ENCODE results near the gene ARHGAP20.

ARHGAP20 gene, protein sequence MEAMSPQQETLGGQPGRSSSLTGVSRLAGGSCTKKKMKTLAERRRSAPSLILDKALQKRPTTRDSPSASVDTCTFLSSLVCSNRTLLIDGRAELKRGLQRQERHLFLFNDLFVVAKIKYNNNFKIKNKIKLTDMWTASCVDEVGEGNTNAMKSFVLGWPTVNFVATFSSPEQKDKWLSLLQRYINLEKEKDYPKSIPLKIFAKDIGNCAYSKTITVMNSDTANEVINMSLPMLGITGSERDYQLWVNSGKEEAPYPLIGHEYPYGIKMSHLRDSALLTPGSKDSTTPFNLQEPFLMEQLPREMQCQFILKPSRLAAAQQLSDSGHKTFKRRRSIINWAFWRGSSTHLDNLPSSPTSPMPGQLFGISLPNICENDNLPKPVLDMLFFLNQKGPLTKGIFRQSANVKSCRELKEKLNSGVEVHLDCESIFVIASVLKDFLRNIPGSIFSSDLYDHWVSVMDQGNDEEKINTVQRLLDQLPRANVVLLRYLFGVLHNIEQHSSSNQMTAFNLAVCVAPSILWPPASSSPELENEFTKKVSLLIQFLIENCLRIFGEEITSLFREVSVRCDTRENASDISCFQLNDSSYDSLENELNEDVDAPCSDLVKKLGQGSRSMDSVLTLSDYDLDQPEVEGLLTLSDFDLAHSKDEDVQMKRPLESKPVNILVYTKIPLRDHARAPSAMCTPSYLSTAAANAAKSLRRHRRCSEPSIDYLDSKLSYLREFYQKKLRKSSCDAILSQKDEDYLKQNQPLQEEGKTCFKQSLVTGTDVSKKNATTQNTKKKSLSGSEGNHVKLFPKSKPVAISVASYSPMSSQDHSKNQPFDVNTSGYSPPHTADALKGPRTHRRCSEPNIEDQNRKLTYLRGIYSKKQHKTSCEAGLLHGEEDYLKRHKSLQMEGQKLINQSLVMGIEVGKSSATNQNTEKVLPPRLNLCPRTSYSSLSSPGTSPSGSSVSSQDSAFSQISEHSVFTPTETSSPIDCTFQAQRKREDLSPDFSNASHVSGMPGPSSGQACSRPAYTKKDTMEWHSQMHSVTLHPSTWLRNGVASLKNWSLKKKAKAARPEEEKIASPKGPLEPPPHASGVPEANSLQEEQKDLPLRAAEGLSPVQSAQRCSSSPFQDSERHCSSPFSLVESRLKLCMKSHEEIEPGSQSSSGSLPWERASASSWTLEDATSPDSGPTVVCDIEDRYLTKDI

DNA sequence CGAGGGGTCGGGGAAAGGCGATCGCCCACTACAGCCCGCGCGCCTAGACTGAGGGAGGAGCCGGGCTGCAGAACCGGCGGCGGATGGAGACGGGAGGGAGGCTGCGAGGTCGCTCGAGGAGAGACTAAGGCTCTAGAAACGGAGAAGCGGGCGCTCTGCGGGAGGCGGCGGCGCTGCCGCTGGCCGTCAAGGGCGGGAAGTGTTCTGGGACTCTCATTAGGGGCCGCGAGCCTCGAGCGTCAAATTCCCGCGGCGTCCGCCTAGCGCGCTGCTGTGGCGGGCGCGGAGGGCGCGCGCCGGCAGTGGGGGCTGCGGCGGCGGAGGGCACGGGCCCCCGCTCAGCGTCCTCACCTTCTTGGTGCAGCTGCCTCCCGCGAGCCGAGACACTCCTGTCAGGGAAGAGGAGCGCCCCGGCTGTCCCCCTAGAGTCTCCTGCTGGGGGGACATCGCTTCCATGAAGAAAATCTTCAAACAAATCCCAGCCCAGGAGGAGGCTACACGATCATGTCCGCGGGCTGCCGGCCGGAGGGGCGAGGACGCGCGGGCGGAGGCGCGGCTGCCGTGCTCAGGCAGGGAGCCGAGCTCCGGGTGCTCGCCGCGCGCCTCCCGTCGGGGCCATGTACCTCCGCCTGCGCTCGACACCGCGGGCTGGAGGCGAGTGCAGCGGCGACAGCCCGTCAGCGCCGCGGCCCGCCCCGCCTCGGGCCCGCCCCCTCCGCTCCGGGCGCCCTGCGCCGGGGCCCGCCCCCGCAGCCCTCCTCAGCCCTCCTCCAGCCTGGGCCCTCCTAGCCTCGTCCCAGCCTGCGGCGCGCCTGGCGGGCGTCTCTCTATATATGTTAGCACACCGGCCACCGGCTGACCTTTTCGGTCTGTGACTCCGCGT, at the start of gene ARHGAP20:
ARHGAP20 (minus strand) TSS at position 662 of the 883 bp plus-strand sequence; CDS start at position 456, 206 bp downstream.
- peak; percentile 59 for DNase-seq (ENCODE audit: low read depth)

DNA sequence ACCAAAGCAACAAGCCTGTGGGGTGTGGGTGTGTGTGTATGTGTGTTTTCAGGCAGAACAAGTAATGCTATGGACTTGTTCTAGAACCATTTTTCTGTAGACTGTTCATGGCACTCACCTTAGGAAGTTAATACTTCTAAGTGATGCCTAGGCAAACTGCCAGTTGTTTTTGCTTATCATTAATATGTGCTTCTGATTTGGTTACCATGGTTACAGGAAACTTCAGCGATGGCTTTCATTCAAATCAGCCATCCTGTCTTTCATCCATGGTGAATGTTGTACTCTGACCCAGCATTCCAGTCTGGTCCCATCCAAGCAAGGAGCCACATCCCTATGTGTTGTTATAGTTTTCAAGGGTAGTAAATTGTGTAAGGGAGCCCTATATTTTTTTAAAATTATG, 49.8 kb upstream of the ARHGAP20 start:
- no peak for DNase-seq (ENCODE audit: low read depth)

DNA sequence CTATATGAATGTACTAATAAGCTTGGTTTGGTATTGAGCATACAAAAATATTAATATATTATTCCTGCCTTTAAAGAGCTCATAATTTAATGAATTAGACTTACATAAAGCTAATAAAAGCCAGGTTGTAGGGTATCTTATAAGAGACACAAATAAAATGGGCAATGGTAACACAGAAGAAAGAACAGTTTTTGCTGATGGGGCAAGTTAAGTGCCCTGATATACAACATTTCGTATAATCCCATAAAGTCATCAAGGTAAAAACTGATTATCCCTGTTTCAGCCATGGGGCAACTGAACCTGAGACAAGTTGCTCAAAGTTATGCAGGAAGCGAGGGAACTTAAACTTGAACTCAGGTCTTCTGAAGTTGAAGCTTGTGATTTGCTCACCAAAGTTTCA, 48.9 kb upstream of the ARHGAP20 start:
- DNase-seq (ENCODE audit: low read depth): no peak

DNA sequence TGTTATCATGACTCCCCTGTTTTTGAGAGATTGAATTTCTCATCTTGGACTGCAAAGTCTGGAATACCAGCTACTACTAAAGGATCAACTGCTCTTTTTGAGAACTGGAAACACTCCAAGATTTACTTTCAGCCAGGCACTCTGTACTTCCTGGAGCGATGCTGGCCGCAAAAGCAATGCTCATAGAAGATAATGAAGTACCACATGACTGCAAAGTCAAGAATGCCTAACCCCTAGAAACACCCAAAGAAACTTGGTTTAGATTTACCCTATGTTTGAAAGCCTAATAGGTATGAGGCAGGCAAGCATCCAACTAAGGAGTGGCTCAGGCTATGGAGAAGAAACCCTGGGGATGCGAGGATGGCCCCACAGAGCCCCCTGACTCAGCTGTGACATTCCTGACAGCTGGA, 47.7 kb upstream of the ARHGAP20 start:
- peak; percentile 72 for DNase-seq (ENCODE audit: low read depth)

DNA sequence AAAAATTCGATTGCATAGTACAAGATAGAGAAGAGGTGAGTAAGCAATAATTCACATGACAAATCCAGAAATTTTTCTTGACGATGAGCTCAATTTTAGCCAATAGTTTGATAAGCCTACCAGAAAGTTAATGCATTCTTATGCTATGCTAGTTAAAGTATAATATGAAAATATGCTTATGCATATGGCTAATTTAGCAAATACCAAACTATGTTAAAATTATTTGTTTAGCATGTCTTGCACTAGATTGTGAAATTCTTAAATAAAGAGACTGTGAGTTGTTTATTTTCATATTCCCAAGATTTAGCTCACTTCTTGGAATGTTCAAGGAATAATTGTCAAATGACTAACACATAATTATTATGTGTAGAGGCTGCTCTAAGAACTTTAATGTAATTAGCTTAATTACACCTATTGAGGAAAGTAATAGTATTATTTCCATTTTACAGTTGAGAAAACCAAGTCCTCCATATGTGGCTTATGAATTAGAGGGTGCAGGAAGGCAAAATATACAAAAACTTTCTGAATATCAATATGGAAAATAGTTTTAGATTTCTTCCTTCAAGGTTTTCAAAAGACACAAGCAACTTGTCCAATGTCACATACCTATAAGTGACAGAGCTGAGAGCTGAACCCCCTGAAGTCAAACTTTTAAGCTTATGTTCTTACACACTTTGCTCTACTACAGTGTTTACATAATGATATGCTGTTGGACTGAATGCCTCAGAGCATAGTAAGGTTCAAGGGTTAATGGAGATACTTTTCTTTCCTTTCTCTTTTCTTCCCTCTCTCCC, 45.9 kb upstream of the ARHGAP20 start:
- DNase-seq (ENCODE audit: low read depth): peak; percentile 34

DNA sequence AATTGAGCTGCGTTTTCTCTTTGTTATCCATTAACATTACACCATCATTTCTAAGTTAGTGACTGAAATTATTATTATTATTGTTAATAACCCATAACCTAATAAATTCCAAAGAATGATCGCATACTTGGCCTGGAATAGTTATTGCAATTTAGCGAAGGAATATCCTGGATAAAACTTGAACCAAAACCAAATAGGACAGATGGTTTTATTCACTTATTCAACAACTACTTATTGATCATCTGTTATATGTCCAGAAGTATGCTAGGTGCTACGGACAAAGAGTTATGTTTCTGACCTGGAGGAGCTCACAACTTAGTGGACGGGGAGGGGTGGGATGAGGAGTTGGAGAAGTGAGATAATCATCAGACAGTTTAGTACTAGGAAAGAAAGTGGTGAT, 44.8 kb upstream of the ARHGAP20 start:
- no peak for DNase-seq (ENCODE audit: low read depth)

DNA sequence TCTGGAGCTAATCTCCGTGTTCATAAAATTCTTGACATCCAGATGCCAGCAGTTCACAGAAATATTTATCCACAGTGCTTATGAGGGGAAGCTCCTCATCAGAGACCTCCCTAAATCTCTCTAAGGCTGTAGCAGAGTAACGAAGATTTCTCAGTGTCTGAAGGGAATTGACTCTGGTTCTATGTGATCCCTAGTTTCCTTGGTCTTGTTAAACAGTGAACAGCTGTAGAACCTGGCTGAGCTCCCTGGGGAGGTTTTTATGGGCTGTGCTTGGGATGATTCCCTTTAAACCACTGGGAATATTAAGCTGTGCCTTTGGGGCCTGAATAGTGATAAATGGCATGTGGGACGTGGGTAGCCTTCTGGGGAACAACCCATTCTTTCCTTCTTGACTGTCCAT, 43.7 kb upstream of the ARHGAP20 start:
- DNase-seq (ENCODE audit: low read depth): no peak

DNA sequence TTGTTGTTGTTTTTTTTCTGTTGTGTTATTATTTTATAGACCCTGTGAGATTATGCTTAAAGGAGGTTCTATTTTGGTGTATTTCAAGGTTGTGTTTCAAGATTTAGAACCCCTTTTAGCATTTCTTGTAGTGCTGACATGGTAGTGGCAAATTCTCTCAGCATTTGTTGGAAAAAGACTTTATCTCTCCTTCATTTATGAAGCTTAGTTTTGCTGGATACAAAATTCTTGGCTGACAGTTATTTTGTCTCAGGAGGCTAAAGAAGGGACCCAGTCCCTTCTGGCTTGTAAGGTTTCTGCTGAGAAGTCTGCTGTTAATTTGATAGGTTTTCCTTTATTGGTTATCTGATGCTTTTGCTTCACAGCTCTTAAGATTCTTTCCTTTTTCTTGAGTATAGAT, 40.7 kb upstream of the ARHGAP20 start:
- no peak for DNase-seq (ENCODE audit: low read depth)

DNA sequence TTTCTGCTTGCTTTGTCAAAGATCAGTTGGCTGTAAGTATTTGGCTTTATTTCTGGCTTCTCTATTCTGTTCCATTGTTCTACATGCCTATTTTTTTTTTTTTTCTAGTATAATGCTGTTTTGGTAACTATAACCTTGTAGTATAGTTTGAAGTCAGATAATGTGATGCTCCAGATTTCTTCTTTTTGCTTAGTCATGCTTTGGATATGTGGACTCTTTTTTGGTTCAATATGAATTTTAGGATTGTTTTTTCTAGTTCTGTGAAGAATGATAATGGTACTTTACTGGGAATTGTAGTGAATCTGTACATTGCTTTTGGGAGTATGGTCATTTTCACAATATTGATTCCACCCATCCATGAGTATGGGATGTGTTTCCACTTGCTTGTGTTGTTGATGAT, 37.9 kb upstream of the ARHGAP20 start:
- DNase-seq (ENCODE audit: low read depth): no peak

DNA sequence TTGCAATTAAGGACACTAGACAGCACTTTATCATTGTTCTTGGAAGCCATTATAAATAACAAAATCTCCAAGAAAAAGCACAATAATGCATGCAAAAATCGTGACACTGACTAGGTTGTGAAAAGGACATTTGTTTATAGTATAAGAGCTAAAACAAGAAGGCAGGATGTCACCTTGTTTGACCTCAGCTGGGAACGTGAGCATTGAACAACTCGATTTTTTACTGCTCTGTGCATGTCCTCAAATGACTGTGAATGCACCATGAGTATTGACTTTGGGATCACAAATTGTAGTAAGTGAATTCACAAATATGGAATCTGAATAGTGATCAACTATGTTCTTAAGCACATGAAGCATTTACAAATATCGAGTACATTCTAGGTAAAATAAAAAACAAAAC, 35.3 kb upstream of the ARHGAP20 start:
- no peak for DNase-seq (ENCODE audit: low read depth)

DNA sequence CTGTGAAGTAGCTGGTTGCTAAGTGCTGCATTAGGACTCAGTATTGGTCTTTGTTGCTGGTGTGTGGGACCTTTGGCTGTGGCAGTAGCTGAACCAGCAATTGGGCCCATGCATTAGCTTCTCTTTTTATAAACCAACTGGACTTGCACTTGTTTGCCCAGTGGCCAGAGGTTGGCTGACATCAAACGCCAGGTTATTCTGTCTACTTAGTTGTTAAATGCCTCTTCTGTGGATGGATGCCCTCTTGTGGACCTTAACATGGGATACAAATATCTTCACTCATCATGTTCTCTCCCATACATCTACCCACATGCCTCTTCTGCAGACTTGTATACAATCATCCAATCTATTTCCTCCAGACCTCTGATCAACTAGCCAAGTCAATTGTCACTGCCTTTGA, 26.4 kb upstream of the ARHGAP20 start:
- DNase-seq (ENCODE audit: low read depth): no peak

DNA sequence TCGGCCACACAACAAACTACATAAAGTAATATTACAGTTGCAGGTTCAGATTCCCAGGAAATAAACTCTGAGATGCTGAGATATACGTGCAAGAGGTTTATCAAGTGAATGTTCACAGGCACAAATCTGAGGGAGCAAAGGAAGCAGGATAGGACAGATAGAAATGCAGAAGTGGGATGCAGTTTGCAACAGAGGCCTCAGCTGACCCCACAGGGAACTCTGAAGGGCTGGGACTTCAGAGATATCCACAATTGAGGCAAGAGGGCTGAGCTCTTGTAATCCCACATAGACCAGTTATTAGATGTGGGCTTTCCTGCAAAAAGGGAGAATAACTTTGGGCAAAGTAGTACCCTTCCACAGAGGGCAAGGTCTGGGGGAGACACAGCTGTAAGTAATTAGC, 25.4 kb upstream of the ARHGAP20 start:
- no peak for DNase-seq (ENCODE audit: low read depth)

DNA sequence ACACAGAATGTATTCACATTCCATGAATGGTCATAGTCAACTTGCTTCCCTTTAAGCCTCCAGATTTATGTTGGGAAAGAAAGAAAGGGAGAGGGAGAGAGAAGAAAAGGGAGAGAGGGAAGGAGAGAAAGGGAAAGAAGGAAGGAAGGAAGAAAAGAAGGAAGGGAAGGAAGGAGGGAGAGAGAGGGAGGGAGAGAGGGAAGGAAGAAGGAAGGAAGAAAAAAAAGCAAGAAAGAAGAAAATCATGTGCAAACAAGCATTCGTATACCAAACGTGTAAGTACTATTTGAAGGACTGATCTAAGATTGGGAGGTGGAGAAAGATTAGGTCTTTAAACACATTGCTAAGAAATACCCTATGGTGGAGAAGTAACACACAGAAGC, 23.9 kb upstream of the ARHGAP20 start:
- DNase-seq (ENCODE audit: low read depth): no peak

DNA sequence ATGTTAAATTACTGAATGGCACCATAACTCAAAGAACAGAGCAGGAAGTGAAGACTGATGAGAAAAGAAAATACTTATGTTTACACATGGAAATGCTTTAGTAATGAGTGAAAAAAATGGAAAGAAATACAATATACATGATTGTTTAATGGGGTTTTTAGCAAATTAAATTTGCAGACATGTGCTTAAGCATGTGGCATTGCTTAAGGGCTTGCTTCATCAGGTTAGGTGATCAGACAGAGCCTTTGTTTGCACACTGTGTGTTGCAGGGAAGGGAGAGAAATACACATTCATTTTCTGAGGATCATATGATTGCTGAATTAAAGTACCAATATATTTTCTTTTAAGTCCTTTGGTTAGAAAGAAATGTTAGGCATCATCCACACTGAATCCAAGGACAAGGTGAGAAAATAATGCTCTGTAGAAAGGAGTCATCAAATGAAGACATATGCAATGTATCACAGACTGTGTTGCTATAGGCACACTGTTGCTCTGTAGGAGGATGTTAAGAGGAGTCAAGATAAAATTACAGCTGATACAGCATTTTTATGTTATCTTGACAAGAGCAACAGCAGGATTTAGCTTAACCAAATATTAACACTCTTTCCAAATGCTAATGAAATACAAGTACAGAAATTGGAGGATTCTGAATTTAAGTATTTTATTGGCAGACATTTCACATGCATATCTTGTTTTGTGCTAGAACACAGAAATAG, 23.4 kb upstream of the ARHGAP20 start:
- DNase-seq (ENCODE audit: low read depth): no peak

DNA sequence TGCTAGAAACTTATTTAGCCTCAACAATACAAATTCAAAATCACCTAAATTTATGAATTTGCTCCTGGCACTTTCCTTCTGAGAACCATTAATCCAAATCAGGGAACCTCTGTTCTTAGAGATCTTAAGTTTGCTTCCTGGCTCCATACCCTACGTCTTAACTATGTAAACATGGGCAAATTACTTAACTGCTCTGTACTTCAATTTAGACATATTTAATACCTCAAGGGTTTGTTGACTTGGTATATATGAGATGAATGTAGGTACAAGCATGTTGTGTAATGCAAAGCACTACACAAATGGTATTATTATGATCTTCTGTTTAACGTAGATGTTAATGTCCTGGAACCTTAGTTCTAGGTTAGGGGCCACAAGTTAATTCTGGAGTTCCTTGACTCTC, 22.6 kb upstream of the ARHGAP20 start:
- DNase-seq (ENCODE audit: low read depth): no peak

DNA sequence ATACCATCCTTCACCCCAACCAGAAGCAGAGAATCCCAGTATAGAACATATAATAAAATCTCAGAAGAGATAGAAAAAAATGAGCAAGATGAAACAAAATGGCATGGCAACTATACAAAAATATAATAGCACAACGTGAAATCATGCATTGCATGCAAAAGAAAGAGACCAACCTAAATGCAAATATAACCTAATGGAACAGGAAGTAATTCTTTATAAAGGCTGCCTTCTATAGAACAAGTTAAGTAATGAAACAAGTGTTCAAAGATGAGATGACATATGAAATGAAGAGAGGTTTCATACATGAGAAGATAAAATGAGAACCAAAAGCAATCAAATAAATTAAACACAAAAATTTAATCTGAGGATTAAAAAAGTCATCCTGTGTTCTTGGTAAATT, 18.5 kb upstream of the ARHGAP20 start:
- no peak for DNase-seq (ENCODE audit: low read depth)

DNA sequence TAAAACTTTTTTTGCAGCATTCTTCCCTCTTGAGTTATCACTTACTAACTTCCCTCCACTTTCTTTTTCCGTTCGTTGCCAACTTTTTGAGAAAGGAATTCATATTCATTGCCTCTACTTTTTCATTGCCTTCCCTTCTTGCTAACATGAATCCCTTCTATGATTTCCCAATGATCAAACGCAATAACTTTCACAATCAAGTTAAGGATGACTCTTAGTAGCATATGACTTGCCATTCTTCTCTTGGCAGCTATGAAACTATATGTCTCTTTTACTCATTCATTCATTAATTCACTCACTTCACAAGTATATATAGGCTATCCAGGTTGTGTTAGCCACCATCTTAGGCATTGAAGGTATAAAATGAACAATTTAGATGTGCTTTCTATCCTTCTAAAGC, 16.6 kb upstream of the ARHGAP20 start:
- peak; percentile 74 for DNase-seq (ENCODE audit: low read depth)

DNA sequence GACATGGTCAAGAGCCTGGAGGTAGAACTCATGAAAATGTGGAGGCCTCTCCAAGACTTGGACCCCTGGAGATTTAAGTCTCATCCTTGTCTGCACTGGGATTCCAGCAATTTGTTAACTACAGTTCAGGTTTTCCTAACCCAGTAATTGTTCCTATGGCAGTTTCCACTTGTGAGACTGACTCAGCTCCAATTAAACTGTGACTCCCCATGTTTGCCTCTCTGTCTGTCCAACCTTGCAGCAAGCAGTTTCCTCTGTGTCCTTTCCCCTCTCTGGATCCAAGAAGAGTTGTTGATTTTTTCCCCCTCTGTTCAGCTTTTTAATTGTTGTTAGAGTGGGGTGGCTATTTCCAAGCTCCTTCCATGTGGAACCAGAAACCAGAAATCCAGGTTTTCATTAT, 16.2 kb upstream of the ARHGAP20 start:
- DNase-seq (ENCODE audit: low read depth): no peak

DNA sequence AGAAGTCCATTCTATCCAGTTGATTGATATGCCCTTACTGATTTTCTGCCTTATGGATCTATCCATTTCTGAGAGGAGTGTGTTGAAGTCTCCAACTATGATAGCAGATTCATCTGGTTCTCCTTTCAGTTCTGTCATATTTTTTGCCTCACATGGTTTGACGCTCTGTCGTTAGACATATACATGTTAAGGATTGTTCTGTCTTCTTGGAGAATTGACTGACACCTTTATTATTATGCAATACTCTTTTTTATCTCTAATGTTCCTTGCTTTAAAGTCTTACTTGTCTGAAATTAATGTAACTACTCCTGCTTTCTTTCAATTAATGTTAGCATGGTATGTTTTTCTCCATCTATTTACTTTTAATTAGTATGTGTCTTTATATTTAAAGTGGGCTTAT, 12.1 kb upstream of the ARHGAP20 start:
- DNase-seq (ENCODE audit: low read depth): no peak

Measured in fibroblast of gingiva (primary cell).